ENCODE measurements around the gene THEM5.

Gene THEM5

GRCh38 chr1:151819976-151820623 is 33.4 kb downstream of the THEM5 start:
- FAIRE-seq = no peak
- DNase-seq (ENCODE audit: low spot score) = no peak

GRCh38 chr1:151819227-151819835 is 34.2 kb downstream of the THEM5 start:
- DNase-seq (ENCODE audit: low spot score) = no peak
- no peak for FAIRE-seq

- FAIRE-seq = no peak
- DNase-seq (ENCODE audit: low spot score) = no peak
Measured at GRCh38 chr1:151817353-151817730, 36.2 kb downstream of the THEM5 start.

GRCh38 chr1:151816548-151817352 is 36.8 kb downstream of the THEM5 start:
- no peak for DNase-seq (ENCODE audit: low spot score)
- no peak for FAIRE-seq

GRCh38 chr1:151815716-151816327 is 37.7 kb downstream of the THEM5 start:
- no peak for FAIRE-seq
- no peak for DNase-seq (ENCODE audit: low spot score)

- FAIRE-seq (no peak), DNase-seq (ENCODE audit: low spot score) (no peak)
Measured at GRCh38 chr1:151814971-151815545, 38.5 kb downstream of the THEM5 start.

- FAIRE-seq = no peak
Measured at GRCh38 chr1:151814426-151814825, 39.1 kb downstream of the THEM5 start.

GRCh38 chr1:151813271-151813977 is 40.1 kb downstream of the THEM5 start:
- DNase-seq (ENCODE audit: low spot score) = no peak
- FAIRE-seq = no peak

More at GRCh38 chr1:151814426-151814825, 39.1 kb downstream of the THEM5 start:
- DNase-seq (ENCODE audit: low spot score) = no peak

GRCh38 chr1:151811181-151811580 is 42.3 kb downstream of the THEM5 start:
- DNase-seq (ENCODE audit: low spot score) (peak; percentile 26), FAIRE-seq (no peak)

GRCh38 chr1:151809985-151810556 is 43.4 kb downstream of the THEM5 start:
- FAIRE-seq (no peak), DNase-seq (ENCODE audit: low spot score) (no peak)

- DNase-seq (ENCODE audit: low spot score) (no peak), FAIRE-seq (no peak)
Measured at GRCh38 chr1:151809290-151809984, 44.1 kb downstream of the THEM5 start.

GRCh38 chr1:151807766-151808165 is 45.7 kb downstream of the THEM5 start:
- peak; percentile 17 for FAIRE-seq
- no peak for DNase-seq (ENCODE audit: low spot score)

GRCh38 chr1:151807131-151807530 is 46.4 kb downstream of the THEM5 start:
- DNase-seq (ENCODE audit: low spot score) = no peak
- FAIRE-seq = no peak

GRCh38 chr1:151806170-151806569 is 47.3 kb downstream of the THEM5 start:
- DNase-seq (ENCODE audit: low spot score) (no peak), FAIRE-seq (no peak)

GRCh38 chr1:151805066-151805820 is 48.3 kb downstream of the THEM5 start, which contains the start of gene LINGO4:
Gene LINGO4 (minus strand): TSS chr1:151805419. CDS start chr1:151802704, 2,715 bp downstream.
- FAIRE-seq (no peak), DNase-seq (ENCODE audit: low spot score) (no peak)

GRCh38 chr1:151803915-151804314 is 49.6 kb downstream of the THEM5 start:
- no peak for DNase-seq (ENCODE audit: low spot score)
- no peak for FAIRE-seq

- FAIRE-seq (no peak), DNase-seq (ENCODE audit: low spot score) (no peak)
Measured at GRCh38 chr1:151803164-151803563, 50.3 kb downstream of the THEM5 start.

GRCh38 chr1:151802372-151802771 is 51.1 kb downstream of the THEM5 start:
- no peak for FAIRE-seq
- no peak for DNase-seq (ENCODE audit: low spot score)

- DNase-seq (ENCODE audit: low spot score) (no peak), FAIRE-seq (no peak)
Measured at GRCh38 chr1:151801846-151802245, 51.7 kb downstream of the THEM5 start.

Measured in urothelium cell line (cell line).